Measurements from ENCODE around the gene ATE1. TPM values are rescaled to one million over a fixed set of nuclear protein-coding genes. Genes with fewer than 3 reads are reported as not detected.

Gene ATE1
- total and polyA plus RNA-seq, 2 of the 4 experiments (the other 2 are of a cell fraction) = 6.4 to 27.8 TPM

DNA sequence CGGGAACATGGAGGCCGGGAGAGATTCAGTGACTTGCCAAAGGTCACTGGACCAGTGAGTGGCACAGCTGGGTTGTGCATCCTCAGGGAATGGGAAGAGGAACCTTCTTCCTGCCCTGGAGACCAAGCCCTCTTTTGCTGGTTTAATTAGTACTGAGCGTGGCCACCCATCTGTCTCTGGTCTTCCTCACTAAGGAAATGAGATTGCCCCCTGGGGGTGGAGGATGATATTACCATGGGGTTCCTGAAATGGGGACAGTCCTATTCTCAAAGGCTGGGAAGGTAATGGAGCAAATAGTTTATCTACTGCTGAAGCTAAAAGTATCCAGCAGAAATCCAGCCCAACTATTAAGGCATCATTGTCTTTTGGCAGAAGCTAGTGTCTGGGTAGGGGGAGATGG lies 231.0 kb downstream of the ATE1 start:
- H2BK15ac ChIP-seq (ENCODE audit: low read depth, low read length) = no peak overlapping the region
- no peak overlapping the region for H2BK120ac ChIP-seq (ENCODE audit: low read depth, low read length)
- H4K20me1 ChIP-seq (ENCODE audit: insufficient read depth, low read length) = no peaks in the 10 kb centered on the region
- H3K27ac ChIP-seq (ENCODE audit: insufficient read depth, low read length) = no peak overlapping the region
- H3K18ac ChIP-seq (ENCODE audit: low read depth, low read length) = no peak overlapping the region
- no peak overlapping the region for H2AK9ac ChIP-seq (replicated peaks; ENCODE audit: low read depth, low read length, poor library complexity)
- H2BK5ac ChIP-seq (ENCODE audit: low read depth, low read length, poor library complexity, severe bottlenecking) = no peak overlapping the region
- H4K91ac ChIP-seq (ENCODE audit: insufficient read depth, low read depth, low read length) = no peak overlapping the region
- H4K8ac ChIP-seq (ENCODE audit: low read depth in 2 of 2, low read length in 2 of 2) = no peak overlapping the region
- BruUV-seq (replicated peaks) = no TSS peak
- no peak overlapping the region for H2AK5ac ChIP-seq (ENCODE audit: low read depth, low read length)
- WGBS, 2 experiments (ENCODE audit: extremely low coverage in 2 of 2, insufficient read length in 1 of 2) = no CpG with 5 or more reads among the region's 3 CpGs
- H3K4me2 ChIP-seq (ENCODE audit: low read depth, low read length) = no peak overlapping the region
- H3K4ac ChIP-seq (ENCODE audit: low read depth, low read length) = no peak overlapping the region
- H2BK20ac ChIP-seq (ENCODE audit: low read depth, low read length) = no peak overlapping the region
- H3K9me1 ChIP-seq (ENCODE audit: insufficient read depth, low read length) = no peaks in the 10 kb centered on the region
- H3K27me3 ChIP-seq (ENCODE audit: control insufficient read depth, insufficient read depth, low read length) = no peaks in the 10 kb centered on the region
- no peak overlapping the region for H3K4me3 ChIP-seq (ENCODE audit: insufficient read depth, low read depth, low read length)
- H3K56ac ChIP-seq (ENCODE audit: extremely low read depth, insufficient read depth, low read length) = no peak overlapping the region
- TF ChIP-seq, protein P1, sequence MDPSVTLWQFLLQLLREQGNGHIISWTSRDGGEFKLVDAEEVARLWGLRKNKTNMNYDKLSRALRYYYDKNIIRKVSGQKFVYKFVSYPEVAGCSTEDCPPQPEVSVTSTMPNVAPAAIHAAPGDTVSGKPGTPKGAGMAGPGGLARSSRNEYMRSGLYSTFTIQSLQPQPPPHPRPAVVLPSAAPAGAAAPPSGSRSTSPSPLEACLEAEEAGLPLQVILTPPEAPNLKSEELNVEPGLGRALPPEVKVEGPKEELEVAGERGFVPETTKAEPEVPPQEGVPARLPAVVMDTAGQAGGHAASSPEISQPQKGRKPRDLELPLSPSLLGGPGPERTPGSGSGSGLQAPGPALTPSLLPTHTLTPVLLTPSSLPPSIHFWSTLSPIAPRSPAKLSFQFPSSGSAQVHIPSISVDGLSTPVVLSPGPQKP (IDR thresholded peaks at IDR 0.05; ENCODE audit: borderline replicate concordance, low read depth, low read length) = no peak
- no peak for TF ChIP-seq MXI1 (IDR thresholded peaks at IDR 0.05; ENCODE audit: borderline replicate concordance, low read depth, low read length)
- no peak for TF ChIP-seq RAD21 (IDR thresholded peaks at IDR 0.05; ENCODE audit: low read length)
- TF ChIP-seq POLR2A (IDR thresholded peaks at IDR 0.05; ENCODE audit: low read depth, low read length) = no peak
- TF ChIP-seq RFX5 (IDR thresholded peaks at IDR 0.05; ENCODE audit: low read depth, low read length) = no peak
- no peak for TF ChIP-seq CHD1 (IDR thresholded peaks at IDR 0.05; ENCODE audit: low read depth, low read length)
- no peak for TF ChIP-seq BHLHE40 (IDR thresholded peaks at IDR 0.05; ENCODE audit: low read depth, low read length)
- no peak for TF ChIP-seq MAFK (IDR thresholded peaks at IDR 0.05; ENCODE audit: low read depth, low read length)
- no peak for TF ChIP-seq FOS (IDR thresholded peaks at IDR 0.05; ENCODE audit: low read depth, low read length)
- no peak for TF ChIP-seq USF2 (IDR thresholded peaks at IDR 0.05; ENCODE audit: low read depth, low read length)
- no peak for TF ChIP-seq CEBPB (IDR thresholded peaks at IDR 0.05; ENCODE audit: low read depth, low read length)
- no peak for TF ChIP-seq RCOR1 (IDR thresholded peaks at IDR 0.05; ENCODE audit: insufficient replicate concordance, low read length)
- no peak for TF ChIP-seq SMC3 (IDR thresholded peaks at IDR 0.05; ENCODE audit: low read depth, low read length)
- intact Hi-C loops (cut with micrococcal nuclease) (no loop called here), in situ Hi-C loops (cut with MboI; ENCODE audit: low sequenced_read_pairs) (no loop called here), dilution Hi-C loops (cut with HindIII; ENCODE audit: low sequenced_read_pairs, unreplicated experiment) (no loop called here)
- H4K5ac ChIP-seq (ENCODE audit: low read depth, low read length) = no peak overlapping the region
- H3K79me1 ChIP-seq (ENCODE audit: low read depth in 1 of 2, low read length in 2 of 2) = no peaks in the 10 kb centered on the region
- no peaks in the 10 kb centered on the region for H3K4me1 ChIP-seq (ENCODE audit: control insufficient read depth, insufficient read depth, low read length)
- ChIA-PET CTCF (no interaction called here), POLR2A (ENCODE audit: unreplicated experiment) (no interaction called here)
- H3K9me3 ChIP-seq (ENCODE audit: control insufficient read depth, insufficient read depth, low read length) = peaks cover 8% of the 10 kb centered on the region
- no peak overlapping the region for H3K14ac ChIP-seq (replicated peaks; ENCODE audit: low read depth, low read length)
- no peak for DNase-seq
- H2AFZ ChIP-seq (replicated peaks; ENCODE audit: low read length, poor library complexity) = no peak overlapping the region
- ATAC-seq (ENCODE audit: low read depth) = no peak
- no peak overlapping the region for H3K9ac ChIP-seq (ENCODE audit: low read depth, low read length)
- H3K36me3 ChIP-seq (ENCODE audit: control insufficient read depth, insufficient read depth, low read length) = no peaks in the 10 kb centered on the region
- H3K23ac ChIP-seq (ENCODE audit: low read depth, low read length) = no peak overlapping the region
